Measurements from ENCODE around the gene SERPINB10.
A peak's percentile ranks its signal among the peaks of the same experiment; 100 is the strongest.

The SERPINB10 gene

GRCh38 chr18:63869374-63869773, 38.4 kb upstream of the SERPINB10 start:
- H3K27ac ChIP-seq (replicated peaks) = peak overlapping the region; percentile 79
- TF ChIP-seq SPI1 (IDR thresholded peaks at IDR 0.05; ENCODE audit: borderline replicate concordance, low read depth) (no peak), POLR2AphosphoS5 (IDR thresholded peaks at IDR 0.05; ENCODE audit: low read depth) (peak; percentile 93), CTCF (IDR thresholded peaks at IDR 0.05; ENCODE audit: insufficient read depth, low read length) (no peak), REST (IDR thresholded peaks at IDR 0.05; ENCODE audit: insufficient replicate concordance, low read depth) (peak; percentile 57), GABPA (IDR thresholded peaks at IDR 0.05; ENCODE audit: low read depth) (peak; percentile 80)
- no peaks in the 10 kb centered on the region for H3K27me3 ChIP-seq (ENCODE audit: insufficient read depth, poor library complexity, severe bottlenecking)
- DNase-seq (ENCODE audit: low read depth in 1 of 2, low spot score in 1 of 2) = peak; percentile 98 to 100
- H3K4me3 ChIP-seq (replicated peaks; ENCODE audit: insufficient read depth, low read length) = no peak overlapping the region

GRCh38 chr18:63869851-63870250, 37.9 kb upstream of the SERPINB10 start:
- Histone ChIP-seq H3K27me3 (ENCODE audit: insufficient read depth, poor library complexity, severe bottlenecking) (no peaks in the 10 kb centered on the region), H3K4me3 (replicated peaks; ENCODE audit: insufficient read depth, low read length) (no peak overlapping the region), H3K27ac (replicated peaks) (peak overlapping the region; percentile 79)
- DNase-seq (ENCODE audit: low read depth in 1 of 2, low spot score in 1 of 2) = no peak
- TF ChIP-seq POLR2AphosphoS5 (IDR thresholded peaks at IDR 0.05; ENCODE audit: low read depth) = no peak
- 0 out of 2 replicates have a peak, but pooled peaks have one; percentile 13 for TF ChIP-seq SPI1 (IDR thresholded peaks at IDR 0.05; ENCODE audit: borderline replicate concordance, low read depth)
- no peak for TF ChIP-seq CTCF (IDR thresholded peaks at IDR 0.05; ENCODE audit: insufficient read depth, low read length)

GRCh38 chr18:63871836-63872235, 35.9 kb upstream of the SERPINB10 start:
- no peak overlapping the region for H3K4me3 ChIP-seq (replicated peaks; ENCODE audit: insufficient read depth, low read length)
- TF ChIP-seq REST (IDR thresholded peaks at IDR 0.05; ENCODE audit: insufficient replicate concordance, low read depth) = no peak
- TF ChIP-seq POLR2AphosphoS5 (IDR thresholded peaks at IDR 0.05; ENCODE audit: low read depth) = no peak
- TF ChIP-seq CTCF (IDR thresholded peaks at IDR 0.05; ENCODE audit: insufficient read depth, low read length) = no peak
- TF ChIP-seq SPI1 (IDR thresholded peaks at IDR 0.05; ENCODE audit: borderline replicate concordance, low read depth) = no peak
- no peak for TF ChIP-seq GABPA (IDR thresholded peaks at IDR 0.05; ENCODE audit: low read depth)
- H3K27ac ChIP-seq (replicated peaks) = no peak overlapping the region
- DNase-seq (ENCODE audit: low read depth in 1 of 2, low spot score in 1 of 2) = no peak
- H3K27me3 ChIP-seq (ENCODE audit: insufficient read depth, poor library complexity, severe bottlenecking) = no peaks in the 10 kb centered on the region

GRCh38 chr18:63872586-63872985, 35.2 kb upstream of the SERPINB10 start:
- Histone ChIP-seq H3K4me3 (replicated peaks; ENCODE audit: insufficient read depth, low read length) (no peak overlapping the region), H3K27me3 (ENCODE audit: insufficient read depth, poor library complexity, severe bottlenecking) (no peaks in the 10 kb centered on the region)
- TF ChIP-seq GABPA (IDR thresholded peaks at IDR 0.05; ENCODE audit: low read depth) (no peak), REST (IDR thresholded peaks at IDR 0.05; ENCODE audit: insufficient replicate concordance, low read depth) (no peak), POLR2AphosphoS5 (IDR thresholded peaks at IDR 0.05; ENCODE audit: low read depth) (no peak), SPI1 (IDR thresholded peaks at IDR 0.05; ENCODE audit: borderline replicate concordance, low read depth) (no peak), CTCF (IDR thresholded peaks at IDR 0.05; ENCODE audit: insufficient read depth, low read length) (no peak)

More at GRCh38 chr18:63872586-63872985, 35.2 kb upstream of the SERPINB10 start:
- no peak overlapping the region for H3K27ac ChIP-seq (replicated peaks)
- DNase-seq (ENCODE audit: low read depth in 1 of 2, low spot score in 1 of 2) = no peak

Data from HL-60 (cell line).